GM23338 (cell line): ENCODE data around the gene TNNI2. TPM values are rescaled to one million over a fixed set of nuclear protein-coding genes. Genes with fewer than 3 reads are reported as not detected.

Experiments used
- ATAC-seq: fragments of 200-7000 bp; cut with Tn5 transposase; 3 replicates; pipeline ENCODE4 v1.9.1; 2020
- DNase-seq: peaks from one replicate; pipeline ENCODE4 v3.0.0-alpha.2; 2015; ENCODE audit warnings: low spot score
- H2AFZ ChIP-seq: fragments of 200-600 bp; sonication (generic); 2 replicates; pipeline ENCODE4 v1.8.0; 2016; ENCODE audit warnings: antibody characterized with exemption, mild to moderate bottlenecking, moderate library complexity
- H3F3A ChIP-seq: fragments of 200-600 bp; sonication (generic); replicated peaks from 2 replicates; pipeline ENCODE4 v1.8.0; 2017; ENCODE audit warnings: antibody characterized with exemption, mixed run types, low read depth
- H3K27ac ChIP-seq: fragments of 200-600 bp; sonication (generic); 2 replicates; pipeline ENCODE4 v1.6.1; 2016; ENCODE audit warnings: low read depth
- H3K27me3 ChIP-seq: fragments of 200-600 bp; sonication (generic); 2 replicates; pipeline ENCODE4 v1.8.0; 2016; ENCODE audit warnings: mild to moderate bottlenecking, mixed run types, moderate library complexity; ENCODE audit not compliant: insufficient read depth
- H3K36me3 ChIP-seq: fragments of 200-600 bp; sonication (generic); 2 replicates; pipeline ENCODE4 v1.8.0; 2016; ENCODE audit warnings: mild to moderate bottlenecking; ENCODE audit not compliant: insufficient read depth
- H3K4me1 ChIP-seq: fragments of 200-600 bp; sonication (generic); 2 replicates; pipeline ENCODE4 v1.8.0; 2016; ENCODE audit warnings: mild to moderate bottlenecking, moderate library complexity; ENCODE audit not compliant: insufficient read depth
- H3K4me2 ChIP-seq: fragments of 200-600 bp; sonication (generic); 2 replicates; pipeline ENCODE4 v1.7.1; 2017; ENCODE audit warnings: mixed run types
- H3K4me3 ChIP-seq: fragments of 200-600 bp; sonication (generic); 2 replicates; pipeline ENCODE4 v1.6.1; 2016; ENCODE audit warnings: mixed run types
- H3K79me2 ChIP-seq: fragments of 200-600 bp; sonication (generic); replicated peaks from 2 replicates; pipeline ENCODE4 v1.8.0; 2017; ENCODE audit warnings: mild to moderate bottlenecking; ENCODE audit not compliant: insufficient read depth
- H3K9me2 ChIP-seq: fragments of 200-600 bp; sonication (generic); 2 replicates; pipeline ENCODE4 v1.8.0; 2017; ENCODE audit not compliant: insufficient read depth
- H4K20me1 ChIP-seq: fragments of 200-600 bp; sonication (generic); replicated peaks from 2 replicates; pipeline ENCODE4 v1.8.0; 2017; ENCODE audit warnings: mild to moderate bottlenecking; ENCODE audit not compliant: insufficient read depth
- H3K27ac Mint-ChIP-seq: 2 replicates; pipeline ENCODE4 v1.8.0; 2020; ENCODE audit warnings: inconsistent platforms, mild to moderate bottlenecking, moderate library complexity, mixed read lengths
- H3K27me3 Mint-ChIP-seq: 3 replicates; pipeline ENCODE4 v1.8.0; 2022; ENCODE audit warnings: low read depth, mild to moderate bottlenecking, moderate library complexity, mixed read lengths, inconsistent platforms; ENCODE audit not compliant: insufficient read depth, poor library complexity
- H3K36me3 Mint-ChIP-seq: 3 replicates; pipeline ENCODE4 v1.8.0; 2021; ENCODE audit warnings: low read depth, mild to moderate bottlenecking, inconsistent platforms, moderate library complexity, mixed read lengths
- H3K4me1 Mint-ChIP-seq: 3 replicates; pipeline ENCODE4 v1.8.0; 2020; ENCODE audit warnings: mild to moderate bottlenecking, inconsistent platforms, mixed read lengths
- H3K4me3 Mint-ChIP-seq: 3 replicates; pipeline ENCODE4 v1.8.0; 2021; ENCODE audit warnings: moderate library complexity, mild to moderate bottlenecking, inconsistent platforms, mixed read lengths
- H3K9me3 Mint-ChIP-seq: 3 replicates; pipeline ENCODE4 v1.8.0; 2020; ENCODE audit warnings: moderate library complexity, mild to moderate bottlenecking, inconsistent platforms, mixed read lengths
- CREB1 ChIP-seq: fragments of 250-450 bp; sonication (Bioruptor Pico); IDR thresholded peaks from 2 replicates; pipeline ENCODE4 v1.5.0; 2020; ENCODE audit warnings: low read depth, mild to moderate bottlenecking, moderate library complexity
- CTCF ChIP-seq, 2 experiments: fragments of 200-600 bp in 1 of 2; sonication (generic) in 1 of 2; conservative IDR thresholded peaks; 2 replicates each; pipeline versions ENCODE4 v1.5.1 to v1.6.1; 2016 to 2017; ENCODE audit warnings: antibody characterized with exemption in 2 of 2, low read depth in 2 of 2, mild to moderate bottlenecking in 2 of 2, moderate library complexity in 1 of 2
- EZH2 ChIP-seq: fragments of 200-600 bp; sonication (generic); IDR thresholded peaks from one replicate; pipeline ENCODE4 v1.8.0; 2017; ENCODE audit warnings: antibody characterized with exemption, mild to moderate bottlenecking, low read depth; ENCODE audit not compliant: unreplicated experiment
- EZH2phosphoT487 ChIP-seq: fragments of 200-600 bp; sonication (generic); IDR thresholded peaks from one replicate; pipeline ENCODE4 v1.8.1; 2018; ENCODE audit warnings: antibody characterized with exemption; ENCODE audit not compliant: unreplicated experiment
- JUNB ChIP-seq: IDR thresholded peaks from one replicate; pipeline ENCODE4 v1.6.1; 2016; ENCODE audit warnings: antibody characterized with exemption; ENCODE audit not compliant: unreplicated experiment
- NANOG ChIP-seq: IDR thresholded peaks from 2 replicates; pipeline ENCODE4 v1.6.1; 2016; ENCODE audit warnings: antibody characterized with exemption, borderline replicate concordance
- POLR2AphosphoS5 ChIP-seq: IDR thresholded peaks from 2 replicates; pipeline ENCODE4 v1.6.1; 2016; ENCODE audit warnings: antibody characterized with exemption, low read depth
- STAT1 ChIP-seq: IDR thresholded peaks from one replicate; pipeline ENCODE4 v1.6.1; 2016; ENCODE audit warnings: antibody characterized with exemption; ENCODE audit not compliant: unreplicated experiment
- ZNF114 ChIP-seq: fragments of 250-450 bp; sonication (Bioruptor Pico); IDR thresholded peaks from 2 replicates; pipeline ENCODE4 v1.5.0; 2020; ENCODE audit warnings: mild to moderate bottlenecking, moderate library complexity
- ZNF331 ChIP-seq: fragments of 250-450 bp; sonication (Bioruptor Pico); IDR thresholded peaks from 2 replicates; pipeline ENCODE4 v1.5.0; 2020; ENCODE audit warnings: low read depth, mild to moderate bottlenecking, moderate library complexity
- polyA plus RNA-seq: library from polyadenylated mRNA; unstranded; fragments of >200 nt; fragmentation: Nextera tagmentation; extraction: Ambion mirVana; gene quantifications from 2 replicates; pipeline ENCODE4 v1.2.1, GENCODE V29; 2016
- total RNA-seq: library from RNA; depleted of rRNA; stranded (reverse); fragments of >200 nt; shearing (Covaris generic); gene quantifications from 2 replicates; pipeline ENCODE4 v1.2.3, GENCODE V29; 2014
- TF ChIP-seq, protein P1 (sequence below): IDR thresholded peaks from 2 replicates; pipeline ENCODE4 v1.6.1; 2016; ENCODE audit warnings: antibody characterized with exemption
- TF ChIP-seq, protein P2 (sequence below): fragments of 250-450 bp; sonication (Bioruptor Pico); IDR thresholded peaks from 2 replicates; pipeline ENCODE4 v1.5.0; 2020; ENCODE audit warnings: mild to moderate bottlenecking, moderate library complexity
- TF ChIP-seq, protein P3 (sequence below): IDR thresholded peaks from one replicate; pipeline ENCODE4 v1.6.1; 2018; ENCODE audit warnings: antibody characterized with exemption; ENCODE audit not compliant: unreplicated experiment

TNNI2 gene
- total and polyA plus RNA-seq, 2 experiments from 2014 or later: not detected

DNA sequence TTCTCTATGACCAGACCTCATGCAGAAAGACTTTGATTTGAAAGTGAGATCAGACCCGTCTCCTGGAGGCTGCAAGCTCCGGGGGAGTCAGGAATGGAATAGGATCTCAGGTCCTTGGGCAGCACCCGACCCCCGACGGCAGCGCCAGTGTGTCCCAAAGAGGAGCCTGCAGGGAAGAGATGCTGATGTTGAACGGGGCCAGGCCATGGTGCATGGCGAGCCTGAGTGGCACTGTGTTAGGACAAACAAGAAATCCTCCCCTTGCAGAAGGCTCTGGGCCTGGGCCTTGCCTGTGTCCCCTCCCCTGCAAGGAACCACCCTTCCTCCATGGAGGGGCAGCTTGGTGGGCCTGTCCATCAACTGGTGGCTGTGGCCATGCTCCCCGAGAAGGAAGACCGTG, 24.1 kb upstream of the TNNI2 start:
- no peaks in the 10 kb centered on the region for H3K27me3 ChIP-seq
- no peak for ATAC-seq
- DNase-seq: no peak

More for the DNA sequence above, 24.1 kb upstream of the TNNI2 start:
- H3K4me1 Mint-ChIP-seq: no peaks in the 10 kb centered on the region
- Histone ChIP-seq H3K27ac (no peak overlapping the region), H4K20me1 (no peaks in the 10 kb centered on the region), H3K79me2 (no peaks in the 10 kb centered on the region), H3K4me1 (no peaks in the 10 kb centered on the region), H3K4me3 (no peak overlapping the region), H3K36me3 (no peaks in the 10 kb centered on the region), H2AFZ (no peak overlapping the region), H3K9me2 (no peaks in the 10 kb centered on the region), H3K4me2 (no peak overlapping the region), H3F3A (no peaks in the 10 kb centered on the region)
- H3K36me3 Mint-ChIP-seq: no peaks in the 10 kb centered on the region
- peaks cover 2% of the 10 kb centered on the region for H3K27me3 Mint-ChIP-seq
- H3K27ac Mint-ChIP-seq: no peak overlapping the region
- peaks cover 11% of the 10 kb centered on the region for H3K9me3 Mint-ChIP-seq
- TF ChIP-seq, protein P1, sequence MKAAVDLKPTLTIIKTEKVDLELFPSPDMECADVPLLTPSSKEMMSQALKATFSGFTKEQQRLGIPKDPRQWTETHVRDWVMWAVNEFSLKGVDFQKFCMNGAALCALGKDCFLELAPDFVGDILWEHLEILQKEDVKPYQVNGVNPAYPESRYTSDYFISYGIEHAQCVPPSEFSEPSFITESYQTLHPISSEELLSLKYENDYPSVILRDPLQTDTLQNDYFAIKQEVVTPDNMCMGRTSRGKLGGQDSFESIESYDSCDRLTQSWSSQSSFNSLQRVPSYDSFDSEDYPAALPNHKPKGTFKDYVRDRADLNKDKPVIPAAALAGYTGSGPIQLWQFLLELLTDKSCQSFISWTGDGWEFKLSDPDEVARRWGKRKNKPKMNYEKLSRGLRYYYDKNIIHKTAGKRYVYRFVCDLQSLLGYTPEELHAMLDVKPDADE: no peak
- no peak for TF ChIP-seq ZNF114 (CRISPR knock-in tag)
- TF ChIP-seq EZH2: no peak
- TF ChIP-seq STAT1: no peak
- TF ChIP-seq CTCF (conservative IDR thresholded peaks at IDR 0.05; ENCODE audit: low read depth in 2 of 2): no peak
- TF ChIP-seq ZNF331: no peak
- TF ChIP-seq CREB1 (CRISPR knock-in tag): no peak
- no peak for TF ChIP-seq POLR2AphosphoS5
- TF ChIP-seq JUNB: no peak
- TF ChIP-seq, protein P2, sequence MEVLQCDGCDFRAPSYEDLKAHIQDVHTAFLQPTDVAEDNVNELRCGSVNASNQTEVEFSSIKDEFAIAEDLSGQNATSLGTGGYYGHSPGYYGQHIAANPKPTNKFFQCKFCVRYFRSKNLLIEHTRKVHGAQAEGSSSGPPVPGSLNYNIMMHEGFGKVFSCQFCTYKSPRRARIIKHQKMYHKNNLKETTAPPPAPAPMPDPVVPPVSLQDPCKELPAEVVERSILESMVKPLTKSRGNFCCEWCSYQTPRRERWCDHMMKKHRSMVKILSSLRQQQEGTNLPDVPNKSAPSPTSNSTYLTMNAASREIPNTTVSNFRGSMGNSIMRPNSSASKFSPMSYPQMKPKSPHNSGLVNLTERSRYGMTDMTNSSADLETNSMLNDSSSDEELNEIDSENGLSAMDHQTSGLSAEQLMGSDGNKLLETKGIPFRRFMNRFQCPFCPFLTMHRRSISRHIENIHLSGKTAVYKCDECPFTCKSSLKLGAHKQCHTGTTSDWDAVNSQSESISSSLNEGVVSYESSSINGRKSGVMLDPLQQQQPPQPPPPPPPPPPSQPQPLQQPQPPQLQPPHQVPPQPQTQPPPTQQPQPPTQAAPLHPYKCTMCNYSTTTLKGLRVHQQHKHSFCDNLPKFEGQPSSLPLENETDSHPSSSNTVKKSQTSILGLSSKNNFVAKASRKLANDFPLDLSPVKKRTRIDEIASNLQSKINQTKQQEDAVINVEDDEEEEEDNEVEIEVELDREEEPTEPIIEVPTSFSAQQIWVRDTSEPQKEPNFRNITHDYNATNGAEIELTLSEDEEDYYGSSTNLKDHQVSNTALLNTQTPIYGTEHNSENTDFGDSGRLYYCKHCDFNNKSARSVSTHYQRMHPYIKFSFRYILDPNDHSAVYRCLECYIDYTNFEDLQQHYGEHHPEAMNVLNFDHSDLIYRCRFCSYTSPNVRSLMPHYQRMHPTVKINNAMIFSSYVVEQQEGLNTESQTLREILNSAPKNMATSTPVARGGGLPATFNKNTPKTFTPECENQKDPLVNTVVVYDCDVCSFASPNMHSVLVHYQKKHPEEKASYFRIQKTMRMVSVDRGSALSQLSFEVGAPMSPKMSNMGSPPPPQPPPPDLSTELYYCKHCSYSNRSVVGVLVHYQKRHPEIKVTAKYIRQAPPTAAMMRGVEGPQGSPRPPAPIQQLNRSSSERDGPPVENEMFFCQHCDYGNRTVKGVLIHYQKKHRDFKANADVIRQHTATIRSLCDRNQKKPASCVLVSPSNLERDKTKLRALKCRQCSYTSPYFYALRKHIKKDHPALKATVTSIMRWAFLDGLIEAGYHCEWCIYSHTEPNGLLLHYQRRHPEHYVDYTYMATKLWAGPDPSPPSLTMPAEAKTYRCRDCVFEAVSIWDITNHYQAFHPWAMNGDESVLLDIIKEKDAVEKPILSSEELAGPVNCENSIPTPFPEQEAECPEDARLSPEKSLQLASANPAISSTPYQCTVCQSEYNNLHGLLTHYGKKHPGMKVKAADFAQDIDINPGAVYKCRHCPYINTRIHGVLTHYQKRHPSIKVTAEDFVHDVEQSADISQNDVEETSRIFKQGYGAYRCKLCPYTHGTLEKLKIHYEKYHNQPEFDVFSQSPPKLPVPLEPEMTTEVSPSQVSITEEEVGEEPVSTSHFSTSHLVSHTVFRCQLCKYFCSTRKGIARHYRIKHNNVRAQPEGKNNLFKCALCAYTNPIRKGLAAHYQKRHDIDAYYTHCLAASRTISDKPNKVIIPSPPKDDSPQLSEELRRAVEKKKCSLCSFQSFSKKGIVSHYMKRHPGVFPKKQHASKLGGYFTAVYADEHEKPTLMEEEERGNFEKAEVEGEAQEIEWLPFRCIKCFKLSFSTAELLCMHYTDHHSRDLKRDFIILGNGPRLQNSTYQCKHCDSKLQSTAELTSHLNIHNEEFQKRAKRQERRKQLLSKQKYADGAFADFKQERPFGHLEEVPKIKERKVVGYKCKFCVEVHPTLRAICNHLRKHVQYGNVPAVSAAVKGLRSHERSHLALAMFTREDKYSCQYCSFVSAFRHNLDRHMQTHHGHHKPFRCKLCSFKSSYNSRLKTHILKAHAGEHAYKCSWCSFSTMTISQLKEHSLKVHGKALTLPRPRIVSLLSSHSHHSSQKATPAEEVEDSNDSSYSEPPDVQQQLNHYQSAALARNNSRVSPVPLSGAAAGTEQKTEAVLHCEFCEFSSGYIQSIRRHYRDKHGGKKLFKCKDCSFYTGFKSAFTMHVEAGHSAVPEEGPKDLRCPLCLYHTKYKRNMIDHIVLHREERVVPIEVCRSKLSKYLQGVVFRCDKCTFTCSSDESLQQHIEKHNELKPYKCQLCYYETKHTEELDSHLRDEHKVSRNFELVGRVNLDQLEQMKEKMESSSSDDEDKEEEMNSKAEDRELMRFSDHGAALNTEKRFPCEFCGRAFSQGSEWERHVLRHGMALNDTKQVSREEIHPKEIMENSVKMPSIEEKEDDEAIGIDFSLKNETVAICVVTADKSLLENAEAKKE: no peak
- TF ChIP-seq, protein P3, sequence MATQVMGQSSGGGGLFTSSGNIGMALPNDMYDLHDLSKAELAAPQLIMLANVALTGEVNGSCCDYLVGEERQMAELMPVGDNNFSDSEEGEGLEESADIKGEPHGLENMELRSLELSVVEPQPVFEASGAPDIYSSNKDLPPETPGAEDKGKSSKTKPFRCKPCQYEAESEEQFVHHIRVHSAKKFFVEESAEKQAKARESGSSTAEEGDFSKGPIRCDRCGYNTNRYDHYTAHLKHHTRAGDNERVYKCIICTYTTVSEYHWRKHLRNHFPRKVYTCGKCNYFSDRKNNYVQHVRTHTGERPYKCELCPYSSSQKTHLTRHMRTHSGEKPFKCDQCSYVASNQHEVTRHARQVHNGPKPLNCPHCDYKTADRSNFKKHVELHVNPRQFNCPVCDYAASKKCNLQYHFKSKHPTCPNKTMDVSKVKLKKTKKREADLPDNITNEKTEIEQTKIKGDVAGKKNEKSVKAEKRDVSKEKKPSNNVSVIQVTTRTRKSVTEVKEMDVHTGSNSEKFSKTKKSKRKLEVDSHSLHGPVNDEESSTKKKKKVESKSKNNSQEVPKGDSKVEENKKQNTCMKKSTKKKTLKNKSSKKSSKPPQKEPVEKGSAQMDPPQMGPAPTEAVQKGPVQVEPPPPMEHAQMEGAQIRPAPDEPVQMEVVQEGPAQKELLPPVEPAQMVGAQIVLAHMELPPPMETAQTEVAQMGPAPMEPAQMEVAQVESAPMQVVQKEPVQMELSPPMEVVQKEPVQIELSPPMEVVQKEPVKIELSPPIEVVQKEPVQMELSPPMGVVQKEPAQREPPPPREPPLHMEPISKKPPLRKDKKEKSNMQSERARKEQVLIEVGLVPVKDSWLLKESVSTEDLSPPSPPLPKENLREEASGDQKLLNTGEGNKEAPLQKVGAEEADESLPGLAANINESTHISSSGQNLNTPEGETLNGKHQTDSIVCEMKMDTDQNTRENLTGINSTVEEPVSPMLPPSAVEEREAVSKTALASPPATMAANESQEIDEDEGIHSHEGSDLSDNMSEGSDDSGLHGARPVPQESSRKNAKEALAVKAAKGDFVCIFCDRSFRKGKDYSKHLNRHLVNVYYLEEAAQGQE: no peak
- no peak for TF ChIP-seq NANOG
- TF ChIP-seq EZH2phosphoT487: no peak
- no peak overlapping the region for H3K4me3 Mint-ChIP-seq
